ENCODE measurements around the gene REXO5. TPM values are rescaled to one million over a fixed set of nuclear protein-coding genes. Genes with fewer than 3 reads are reported as not detected.

The REXO5 gene
- total and polyA plus RNA-seq, 5 donors from 2014 or later = 0.34 to 1.7 (median 1.3) TPM

DNA sequence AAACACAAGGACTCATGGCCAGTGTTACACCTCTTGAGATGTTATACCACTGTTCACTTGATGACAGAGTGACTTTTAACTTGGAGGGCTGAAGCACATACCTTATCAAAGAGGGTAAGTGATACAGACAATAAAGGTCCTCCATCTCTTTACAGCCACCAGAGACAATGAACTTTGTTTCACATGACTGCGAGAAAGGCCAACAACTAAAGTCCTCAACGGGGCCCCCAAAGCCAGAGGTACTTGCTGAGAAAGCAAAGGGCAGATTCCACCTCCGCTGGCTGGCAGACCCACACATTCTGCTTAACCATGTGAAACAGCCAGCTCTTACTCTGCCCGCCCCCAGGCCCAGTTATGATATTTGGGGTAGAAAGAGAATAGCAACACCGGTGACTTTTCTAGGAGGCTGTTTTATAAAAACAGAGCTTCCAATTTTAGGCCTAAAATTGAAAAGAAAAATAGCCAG is 72.4 kb downstream of the REXO5 start:
- H3K36me3 Mint-ChIP-seq = peaks cover 3% of the 10 kb centered on the region
- H3K4me1 Mint-ChIP-seq = peaks cover 17 to 49% (median 40%) of the 10 kb centered on the region in 4 donors
- peaks cover 4% of the 10 kb centered on the region for H3K27me3 Mint-ChIP-seq
- ATAC-seq (ENCODE audit: low read depth in 2 of 2) (no peak), DNase-seq (no peak)
- peak overlapping the region in 2 of 3 donors; percentile 27 to 44 for H3K27ac Mint-ChIP-seq
- H3K4me3 ChIP-seq (ENCODE audit: low read depth, low read length) = peak overlapping the region; percentile 22
- H3K9me3 ChIP-seq (ENCODE audit: control insufficient read depth in 2 of 2, low read length in 2 of 2) = no peaks in the 10 kb centered on the region
- H3K4me3 Mint-ChIP-seq = no peak overlapping the region
- H3K9me3 Mint-ChIP-seq = no peaks in the 10 kb centered on the region
- H3K27ac ChIP-seq (ENCODE audit: insufficient read depth, low read length, poor library complexity, severe bottlenecking) = no peak overlapping the region
- H3K27me3 ChIP-seq (ENCODE audit: control insufficient read depth, insufficient read depth, low read length) = no peaks in the 10 kb centered on the region
- peaks cover 26% of the 10 kb centered on the region for H3K4me1 ChIP-seq (ENCODE audit: control insufficient read depth, insufficient read depth, low read length, poor library complexity, severe bottlenecking)
- H3K36me3 ChIP-seq (ENCODE audit: control insufficient read depth, insufficient read depth, low read length) = no peaks in the 10 kb centered on the region

DNA sequence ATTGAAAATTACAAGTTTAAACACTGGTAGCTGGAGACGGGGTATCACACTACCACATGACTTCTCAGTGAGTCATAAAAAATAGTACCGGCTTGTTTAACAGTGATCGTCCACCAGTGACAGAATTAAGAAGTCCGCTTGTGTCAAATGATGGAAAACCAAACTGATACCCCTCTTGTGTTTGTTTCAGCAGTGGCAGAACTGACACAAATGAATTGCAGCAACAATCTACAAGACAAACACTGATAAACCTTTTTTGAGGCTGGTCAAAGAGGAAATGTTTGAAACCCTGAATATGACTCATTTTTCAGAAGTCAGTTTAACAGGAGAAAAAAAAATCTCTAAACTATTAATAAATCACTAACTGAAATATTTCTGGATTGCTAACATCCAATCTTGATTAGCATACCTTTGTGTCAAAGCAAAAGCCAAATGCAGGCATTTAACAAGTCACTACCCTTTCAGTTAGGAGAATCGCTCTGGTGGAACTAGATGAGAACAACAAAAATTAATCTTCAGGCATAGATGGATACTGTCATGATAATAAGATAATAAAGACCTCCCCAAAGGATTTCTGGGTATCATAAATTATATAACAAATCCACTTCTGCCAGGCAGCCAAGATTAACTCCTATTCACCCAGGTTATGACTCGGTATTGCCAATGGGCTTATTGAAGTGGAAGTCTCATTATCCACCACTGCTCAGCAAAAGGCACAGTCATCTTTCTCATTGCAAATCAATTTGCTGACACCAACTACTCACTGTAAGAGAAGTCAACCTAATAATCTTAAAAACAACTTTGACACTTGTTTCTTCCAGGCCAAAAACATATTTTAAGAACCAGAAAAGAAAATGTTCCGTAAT is 73.1 kb downstream of the REXO5 start:
- no peak for ATAC-seq (ENCODE audit: low read depth in 2 of 2)
- Histone ChIP-seq H3K4me3 (ENCODE audit: low read depth, low read length) (peak overlapping the region; percentile 22), H3K36me3 (ENCODE audit: control insufficient read depth, insufficient read depth, low read length) (no peaks in the 10 kb centered on the region), H3K4me1 (ENCODE audit: control insufficient read depth, insufficient read depth, low read length, poor library complexity, severe bottlenecking) (peaks cover 19% of the 10 kb centered on the region), H3K9me3 (ENCODE audit: control insufficient read depth in 2 of 2, low read length in 2 of 2) (no peaks in the 10 kb centered on the region), H3K27me3 (ENCODE audit: control insufficient read depth, insufficient read depth, low read length) (no peaks in the 10 kb centered on the region), H3K27ac (ENCODE audit: insufficient read depth, low read length, poor library complexity, severe bottlenecking) (no peak overlapping the region)
- Mint-ChIP-seq H3K4me1 (peaks cover 21 to 48% (median 38%) of the 10 kb centered on the region in 4 donors), H3K4me3 (peak overlapping the region in 1 of 4 donors; percentile 47), H3K9me3 (no peaks in the 10 kb centered on the region), H3K36me3 (peaks cover 8% of the 10 kb centered on the region), H3K27me3 (peaks cover 4% of the 10 kb centered on the region), H3K27ac (peak overlapping the region in 2 of 3 donors; percentile 16 to 44)
- peak in 1 of 3 donors; percentile 13 for DNase-seq

DNA sequence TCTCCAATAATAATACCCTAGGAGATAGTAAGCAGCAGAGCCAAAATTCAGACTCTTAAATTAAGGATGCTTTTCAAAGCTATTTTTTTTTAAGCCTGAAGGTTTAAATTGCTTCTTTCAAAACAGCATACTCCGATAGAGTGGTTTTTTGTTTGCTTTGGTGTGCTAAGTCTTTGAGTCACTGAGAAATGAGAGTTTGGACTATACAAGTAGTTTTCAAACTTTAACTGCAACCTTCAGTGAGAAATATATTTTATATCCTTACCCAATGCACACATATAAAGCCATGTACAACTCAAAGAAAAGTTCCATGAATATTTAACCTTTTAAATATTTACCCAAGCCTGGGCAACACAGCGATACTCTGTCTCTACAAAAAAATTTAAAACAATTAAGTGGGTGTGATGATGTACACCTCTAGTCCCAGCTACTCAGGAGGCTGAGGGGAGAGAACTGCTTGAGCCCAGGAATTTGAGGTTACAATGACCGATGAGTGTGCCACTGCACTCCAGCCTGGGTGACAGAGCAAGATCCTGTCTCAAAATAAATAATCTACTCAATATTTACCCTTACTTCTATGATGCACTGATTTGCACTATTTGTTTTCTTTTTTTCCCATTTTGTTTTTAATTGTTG is 74.7 kb downstream of the REXO5 start:
- peaks cover 13 to 36% (median 31%) of the 10 kb centered on the region in 4 donors for H3K4me1 Mint-ChIP-seq

DNA sequence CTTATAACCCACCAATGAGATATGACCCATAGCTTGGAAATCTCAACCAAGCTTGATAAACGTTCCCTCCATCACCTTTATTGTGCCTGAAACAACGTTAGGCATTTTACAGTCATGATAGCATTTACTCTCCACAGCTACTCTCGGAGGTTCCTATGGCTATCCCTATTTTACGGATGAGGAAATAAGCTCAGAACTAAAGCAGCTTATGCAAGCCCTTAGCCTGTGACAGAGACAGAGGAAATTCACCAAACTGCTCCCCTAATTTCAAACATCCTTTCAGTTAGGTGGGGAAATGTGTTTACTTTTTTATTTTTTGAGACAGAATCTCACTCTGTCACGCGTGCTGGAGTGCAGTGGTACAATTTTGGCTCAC is 75.2 kb downstream of the REXO5 start:
- Histone ChIP-seq H3K4me3 (ENCODE audit: low read depth, low read length) (no peak overlapping the region), H3K36me3 (ENCODE audit: control insufficient read depth, insufficient read depth, low read length) (no peaks in the 10 kb centered on the region), H3K27ac (ENCODE audit: insufficient read depth, low read length, poor library complexity, severe bottlenecking) (no peak overlapping the region), H3K4me1 (ENCODE audit: control insufficient read depth, insufficient read depth, low read length, poor library complexity, severe bottlenecking) (peaks cover 9% of the 10 kb centered on the region), H3K27me3 (ENCODE audit: control insufficient read depth, insufficient read depth, low read length) (no peaks in the 10 kb centered on the region), H3K9me3 (ENCODE audit: control insufficient read depth in 2 of 2, low read length in 2 of 2) (no peaks in the 10 kb centered on the region)
- Mint-ChIP-seq H3K4me3 (no peak overlapping the region), H3K27me3 (peaks cover 4% of the 10 kb centered on the region), H3K27ac (peak overlapping the region in 1 of 3 donors; percentile 16), H3K4me1 (peaks cover 15 to 34% (median 31%) of the 10 kb centered on the region in 4 donors), H3K9me3 (no peaks in the 10 kb centered on the region), H3K36me3 (peaks cover 9% of the 10 kb centered on the region)
- DNase-seq (no peak), ATAC-seq (ENCODE audit: low read depth in 2 of 2) (no peak)

More for the DNA sequence above, 74.7 kb downstream of the REXO5 start:
- peak overlapping the region in 1 of 3 donors; percentile 16 for H3K27ac Mint-ChIP-seq
- H3K27me3 ChIP-seq (ENCODE audit: control insufficient read depth, insufficient read depth, low read length) = no peaks in the 10 kb centered on the region
- H3K27ac ChIP-seq (ENCODE audit: insufficient read depth, low read length, poor library complexity, severe bottlenecking) = no peak overlapping the region
- no peaks in the 10 kb centered on the region for H3K9me3 ChIP-seq (ENCODE audit: control insufficient read depth in 2 of 2, low read length in 2 of 2)
- H3K27me3 Mint-ChIP-seq = peaks cover 4% of the 10 kb centered on the region
- no peaks in the 10 kb centered on the region for H3K9me3 Mint-ChIP-seq
- H3K4me3 Mint-ChIP-seq = no peak overlapping the region
- H3K36me3 ChIP-seq (ENCODE audit: control insufficient read depth, insufficient read depth, low read length) = no peaks in the 10 kb centered on the region
- no peak overlapping the region for H3K4me3 ChIP-seq (ENCODE audit: low read depth, low read length)
- ATAC-seq (ENCODE audit: low read depth in 2 of 2) (no peak), DNase-seq (no peak)
- peaks cover 9% of the 10 kb centered on the region for H3K4me1 ChIP-seq (ENCODE audit: control insufficient read depth, insufficient read depth, low read length, poor library complexity, severe bottlenecking)
- peaks cover 10% of the 10 kb centered on the region for H3K36me3 Mint-ChIP-seq

DNA sequence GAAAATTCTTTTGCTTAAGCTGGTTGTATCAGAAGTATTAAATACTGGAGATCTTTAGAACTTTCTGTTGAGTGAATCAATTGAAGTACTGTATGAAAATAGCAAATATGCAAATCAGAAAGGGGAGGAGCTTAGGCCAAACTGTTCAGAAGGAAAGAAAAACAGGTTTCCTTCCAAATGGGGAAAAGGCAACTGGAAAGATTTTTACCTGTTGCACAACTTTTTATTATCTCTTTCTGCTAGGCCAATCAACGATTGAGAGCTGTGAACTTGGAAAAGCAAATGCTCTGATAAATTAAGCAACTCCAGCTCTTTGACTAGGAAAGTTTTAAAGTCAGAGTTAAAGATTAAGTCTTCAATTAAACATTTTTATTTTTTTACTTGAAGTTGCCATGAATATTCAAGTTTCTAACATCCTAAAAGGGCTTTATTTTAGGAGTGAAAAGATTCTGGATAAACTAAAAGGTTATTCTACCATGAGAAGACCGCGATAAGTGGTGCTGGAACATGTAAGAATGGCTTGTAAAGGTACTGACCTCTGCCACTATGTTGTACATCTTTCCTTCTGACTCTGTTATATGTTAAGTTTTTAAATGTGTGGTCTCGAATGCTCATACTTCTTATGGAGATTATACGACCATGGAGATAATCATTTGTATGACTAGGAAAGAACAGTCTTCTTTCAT is 77.4 kb downstream of the REXO5 start:
- Histone ChIP-seq H3K4me3 (ENCODE audit: low read depth, low read length) (no peak overlapping the region), H3K27ac (ENCODE audit: insufficient read depth, low read length, poor library complexity, severe bottlenecking) (no peak overlapping the region), H3K4me1 (ENCODE audit: control insufficient read depth, insufficient read depth, low read length, poor library complexity, severe bottlenecking) (peaks cover 9% of the 10 kb centered on the region), H3K27me3 (ENCODE audit: control insufficient read depth, insufficient read depth, low read length) (no peaks in the 10 kb centered on the region), H3K9me3 (ENCODE audit: control insufficient read depth in 2 of 2, low read length in 2 of 2) (no peaks in the 10 kb centered on the region), H3K36me3 (ENCODE audit: control insufficient read depth, insufficient read depth, low read length) (no peaks in the 10 kb centered on the region)
- Mint-ChIP-seq H3K36me3 (peaks cover 7% of the 10 kb centered on the region), H3K9me3 (no peaks in the 10 kb centered on the region), H3K27ac (no peak overlapping the region), H3K4me3 (no peak overlapping the region), H3K27me3 (no peaks in the 10 kb centered on the region), H3K4me1 (peaks cover 19 to 27% (median 25%) of the 10 kb centered on the region in 4 donors)
- no peak for DNase-seq
- ATAC-seq (ENCODE audit: low read depth in 2 of 2) = no peak

DNA sequence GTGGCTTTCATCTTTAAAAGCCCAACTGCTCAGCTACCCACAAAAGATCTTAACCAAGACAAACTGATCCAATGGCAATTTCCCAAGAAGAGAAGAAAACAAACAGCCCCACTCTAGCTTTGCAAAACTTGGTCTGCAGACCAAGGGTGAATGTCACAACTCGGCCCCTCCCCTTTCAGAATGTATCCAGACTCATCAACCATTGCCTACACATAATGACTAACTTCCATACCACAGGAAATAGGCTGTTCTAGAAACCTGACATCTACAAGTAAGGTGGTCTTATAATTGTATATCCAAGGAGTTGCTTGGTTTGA is 77.9 kb downstream of the REXO5 start:
- DNase-seq (no peak), ATAC-seq (ENCODE audit: low read depth in 2 of 2) (no peak)
- Mint-ChIP-seq H3K4me3 (no peak overlapping the region), H3K9me3 (no peaks in the 10 kb centered on the region), H3K36me3 (peaks cover 7% of the 10 kb centered on the region), H3K4me1 (peaks cover 19 to 23% (median 22%) of the 10 kb centered on the region in 4 donors), H3K27me3 (no peaks in the 10 kb centered on the region), H3K27ac (peak overlapping the region in 1 of 3 donors; percentile 53)
- Histone ChIP-seq H3K27me3 (ENCODE audit: control insufficient read depth, insufficient read depth, low read length) (no peaks in the 10 kb centered on the region), H3K27ac (ENCODE audit: insufficient read depth, low read length, poor library complexity, severe bottlenecking) (no peak overlapping the region), H3K4me3 (ENCODE audit: low read depth, low read length) (no peak overlapping the region), H3K4me1 (ENCODE audit: control insufficient read depth, insufficient read depth, low read length, poor library complexity, severe bottlenecking) (peaks cover 7% of the 10 kb centered on the region), H3K36me3 (ENCODE audit: control insufficient read depth, insufficient read depth, low read length) (no peaks in the 10 kb centered on the region), H3K9me3 (ENCODE audit: control insufficient read depth in 2 of 2, low read length in 2 of 2) (no peaks in the 10 kb centered on the region)

DNA sequence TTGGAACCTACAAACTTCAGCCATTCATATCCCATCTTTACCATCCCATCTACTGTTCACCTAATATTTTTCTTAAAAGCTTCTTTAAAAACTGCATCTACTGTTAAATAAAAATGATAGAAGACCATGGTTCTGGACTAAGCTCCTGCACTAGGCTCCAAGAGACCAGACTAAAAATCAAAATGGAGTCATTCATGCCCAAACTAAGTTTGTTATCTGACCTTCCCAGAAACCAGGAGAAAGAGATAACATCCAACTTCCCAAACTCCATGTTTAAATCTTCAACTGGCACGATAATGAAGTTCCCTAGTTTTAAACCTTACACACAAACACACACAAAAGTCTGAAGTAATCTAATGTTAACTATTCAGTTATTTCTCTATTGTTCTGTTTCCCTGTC is 80.0 kb downstream of the REXO5 start:
- no peak for ATAC-seq (ENCODE audit: low read depth in 2 of 2)
- no peak overlapping the region for H3K27ac ChIP-seq (ENCODE audit: insufficient read depth, low read length, poor library complexity, severe bottlenecking)
- Mint-ChIP-seq H3K4me1 (peaks cover 14 to 19% (median 15%) of the 10 kb centered on the region in 4 donors), H3K27ac (peak overlapping the region in 1 of 3 donors; percentile 24), H3K4me3 (no peak overlapping the region), H3K27me3 (no peaks in the 10 kb centered on the region), H3K36me3 (peaks cover 11% of the 10 kb centered on the region), H3K9me3 (no peaks in the 10 kb centered on the region)
- no peaks in the 10 kb centered on the region for H3K27me3 ChIP-seq (ENCODE audit: control insufficient read depth, insufficient read depth, low read length)
- no peak overlapping the region for H3K4me3 ChIP-seq (ENCODE audit: low read depth, low read length)
- H3K36me3 ChIP-seq (ENCODE audit: control insufficient read depth, insufficient read depth, low read length) = no peaks in the 10 kb centered on the region
- no peaks in the 10 kb centered on the region for H3K9me3 ChIP-seq (ENCODE audit: control insufficient read depth in 2 of 2, low read length in 2 of 2)
- H3K4me1 ChIP-seq (ENCODE audit: control insufficient read depth, insufficient read depth, low read length, poor library complexity, severe bottlenecking) = no peaks in the 10 kb centered on the region
- no peak for DNase-seq
